Suppressor macrophage treated with lipopolysaccharide for 1 hour (primary cell): ENCODE measurements around the gene TMEM74B.
"Not testable (repeated sequence)": the region's sequence is repeated elsewhere in the genome, so short reads cannot be mapped to it uniquely, and the experiment has no call there.

Experiments
- DNase-seq, 3 donors: peaks; one replicate each; pipeline ENCODE4 v3.0.0-alpha.2; 2020 to 2022

The TMEM74B gene

DNA sequence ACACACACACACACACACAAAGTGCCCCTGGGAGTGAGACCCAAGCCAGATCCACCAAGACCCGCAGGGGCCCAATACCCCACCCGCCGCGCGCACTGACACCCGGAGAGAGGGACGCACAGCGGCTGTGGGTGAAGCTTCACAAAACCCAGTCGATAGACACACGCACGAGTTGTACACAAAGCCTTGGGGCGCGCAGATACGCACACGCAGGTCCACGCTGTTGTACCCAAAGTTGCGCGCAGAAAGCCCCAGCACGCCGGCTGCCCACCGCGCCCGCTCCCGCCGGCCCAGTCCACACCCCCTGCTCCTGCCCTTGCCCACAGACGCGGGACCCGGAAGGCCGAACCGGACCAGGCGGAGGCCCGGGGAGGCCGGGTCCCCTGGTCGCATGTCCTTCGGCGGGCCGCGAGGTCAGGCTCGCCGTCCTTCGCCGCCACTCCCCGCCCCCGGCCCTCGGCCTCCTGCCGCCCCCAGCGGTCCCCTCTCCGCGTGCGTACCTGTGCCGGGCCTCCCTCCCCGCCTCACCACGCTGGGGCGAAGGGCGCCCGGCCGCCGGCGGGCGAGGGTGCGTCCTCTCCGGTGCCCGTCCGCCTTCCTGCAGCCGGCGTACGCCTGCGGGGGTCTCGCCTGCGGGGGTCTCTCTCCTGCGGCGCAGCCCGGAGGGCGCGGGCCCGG, at the start of gene TMEM74B:
Gene TMEM74B (minus strand): TSS at position 344 of the 678 bp plus-strand sequence. CDS start 1,180 bp downstream, outside the sequence.
- peak in 1 of 3 donors; percentile 11 for DNase-seq

- DNase-seq = no peak
Observed at GRCh38 chr20:1232286-1233111, 47.7 kb upstream of the TMEM74B start.

DNA sequence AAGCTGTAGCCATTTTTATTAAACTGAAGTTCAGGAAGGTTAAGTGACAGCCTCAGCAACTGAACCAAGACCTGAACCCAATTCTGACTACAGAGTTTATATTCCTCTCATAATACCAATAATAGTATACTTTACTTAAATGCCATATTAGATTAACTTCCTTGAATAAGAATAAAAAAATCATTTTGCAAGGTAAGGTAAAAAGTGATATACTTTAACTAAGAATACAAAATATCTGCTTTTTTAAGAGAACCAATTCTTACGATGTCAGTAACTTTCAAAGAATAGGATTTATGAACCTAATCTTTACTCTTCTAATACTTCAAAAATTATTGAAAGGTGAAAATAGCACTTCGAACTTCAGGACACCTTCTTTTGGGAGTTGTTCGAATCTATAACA, 44.8 kb upstream of the TMEM74B start:
- no peak for DNase-seq

- DNase-seq = peak; percentile 54 to 94 (median 85)
Observed at GRCh38 chr20:1225783-1226654, 41.2 kb upstream of the TMEM74B start, which contains the start of gene RAD21L1. Gene RAD21L1, plus strand, starts transcription at chr20:1226044. Its CDS starts 2,410 bp downstream, at chr20:1228454.

DNA sequence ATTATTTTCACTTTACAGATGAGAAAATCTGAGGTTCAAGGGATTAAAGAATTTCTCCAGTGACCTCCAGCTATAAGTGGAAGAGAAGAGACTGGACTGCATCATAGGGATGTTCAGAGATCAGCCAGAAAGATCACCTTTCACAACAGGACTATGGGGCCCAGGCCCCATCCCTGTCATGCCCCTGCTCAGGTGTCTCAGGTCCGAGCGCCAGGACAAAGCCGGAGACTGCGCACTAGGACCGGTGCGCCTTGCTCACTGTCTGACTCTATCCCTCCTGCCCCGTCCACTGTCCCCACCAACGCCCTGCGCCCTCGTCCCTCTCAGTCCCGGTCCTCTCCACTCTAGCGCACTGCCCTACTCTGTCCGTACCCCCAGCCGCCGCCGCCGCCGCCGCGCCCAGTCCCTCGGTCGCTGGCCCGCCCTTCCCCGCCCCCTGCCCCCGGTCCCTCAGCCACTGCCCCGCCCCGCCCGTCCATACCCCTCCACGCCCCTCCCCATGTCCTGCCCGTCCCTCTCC, 40.5 kb upstream of the TMEM74B start:
- no peak for DNase-seq

- no peak for DNase-seq
Observed at GRCh38 chr20:1224205-1224890, 39.6 kb upstream of the TMEM74B start.

DNA sequence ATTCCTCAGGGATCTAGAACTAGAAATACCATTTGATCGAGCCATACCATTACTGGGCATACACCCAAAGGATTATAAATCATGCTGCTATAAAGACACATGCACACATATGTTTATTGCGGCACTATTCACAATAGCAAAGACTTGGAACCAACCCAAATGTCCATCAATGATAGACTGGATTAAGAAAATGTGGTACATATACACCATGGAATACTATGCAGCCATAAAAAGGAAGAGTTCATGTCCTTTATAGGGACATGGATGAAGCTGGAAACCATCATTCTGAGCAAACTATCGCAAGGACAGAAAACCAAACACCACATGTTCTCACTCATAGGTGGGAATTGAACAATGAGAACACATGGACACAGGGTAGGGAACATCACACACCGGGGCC, 38.0 kb upstream of the TMEM74B start:
- DNase-seq = not testable (repeated sequence)

- DNase-seq = not testable (repeated sequence)
Observed at GRCh38 chr20:1216527-1217427, 32.0 kb upstream of the TMEM74B start.

GRCh38 chr20:1215386-1216170, 30.8 kb upstream of the TMEM74B start:
- peak in 2 of 3 donors; percentile 21 to 37 for DNase-seq

DNA sequence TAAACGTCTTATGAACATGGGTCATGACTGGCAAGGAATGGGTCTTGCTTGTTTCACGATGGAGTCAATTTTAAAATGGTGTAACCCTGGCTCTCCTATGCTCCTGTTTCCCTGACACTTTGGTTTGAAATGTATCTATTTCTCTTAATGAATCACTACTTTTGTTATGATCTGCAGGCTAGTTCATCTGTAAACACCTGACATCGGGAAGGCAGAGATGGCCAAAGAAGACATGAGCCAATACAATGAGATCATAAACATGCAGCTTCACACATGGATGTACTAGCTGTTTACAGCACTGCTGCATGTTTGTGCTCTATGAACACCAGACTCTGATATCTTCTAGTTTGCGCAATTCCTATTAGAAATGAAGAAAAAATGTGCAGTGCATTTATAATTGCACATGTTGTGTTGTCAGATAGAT, 30.1 kb upstream of the TMEM74B start:
- DNase-seq = no peak

- peak; percentile 81 to 86 (median 85) for DNase-seq
Observed at GRCh38 chr20:1212607-1213396, 28.0 kb upstream of the TMEM74B start.

DNA sequence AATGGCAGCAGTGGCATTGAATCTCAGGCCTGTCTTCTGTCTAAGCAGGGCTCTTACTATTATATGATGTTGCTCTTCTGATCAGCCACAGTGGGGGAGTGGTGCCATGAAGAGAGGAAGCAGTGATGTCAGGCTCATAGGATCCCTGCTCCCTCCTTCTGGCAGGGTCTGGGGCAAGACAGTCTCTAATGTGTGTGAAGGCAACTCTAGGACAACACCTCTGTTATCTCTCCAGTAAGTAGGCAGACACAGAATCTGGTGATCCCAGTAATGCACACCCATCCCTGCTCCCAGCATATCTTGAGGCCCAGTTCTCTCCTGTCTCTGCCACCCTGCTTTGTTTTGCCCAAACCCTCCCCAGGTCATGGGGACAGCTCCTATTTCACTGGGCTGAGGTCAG, 27.2 kb upstream of the TMEM74B start:
- DNase-seq = peak; percentile 40 to 46 (median 42)

DNA sequence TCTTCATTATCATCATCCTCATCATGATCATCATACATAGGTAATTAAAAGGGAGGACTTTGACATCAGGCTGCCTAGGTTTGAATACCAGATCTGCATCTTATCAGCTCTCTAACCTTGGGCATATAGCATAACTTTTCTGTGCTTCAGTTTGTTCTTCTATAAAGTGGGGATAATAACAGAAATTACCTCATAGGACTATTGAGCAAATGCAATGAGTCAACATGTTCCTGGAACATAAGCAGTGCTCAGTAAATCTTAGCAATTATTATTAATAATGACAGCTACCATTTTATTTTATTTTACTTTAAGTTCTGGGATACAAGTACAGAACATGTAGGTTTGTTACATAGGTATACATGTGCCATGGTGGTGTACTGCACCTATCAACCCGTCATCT, 25.7 kb upstream of the TMEM74B start:
- DNase-seq = peak; percentile 12 to 48 (median 43)

- DNase-seq = no peak
Observed at GRCh38 chr20:1209447-1210387, 24.9 kb upstream of the TMEM74B start.

GRCh38 chr20:1207293-1207878, 22.6 kb upstream of the TMEM74B start:
- DNase-seq = no peak

GRCh38 chr20:1206366-1207148, 21.8 kb upstream of the TMEM74B start:
- DNase-seq = peak in 1 of 3 donors; percentile 28

GRCh38 chr20:1205802-1206201, 21.0 kb upstream of the TMEM74B start:
- DNase-seq = no peak
